HepG2 (cell line): Measurements from ENCODE around the gene MAML1. TPM values are rescaled to one million over a fixed set of nuclear protein-coding genes. Genes with fewer than 3 reads are reported as not detected.

Experiments
- AFF4 ChIP-seq: sonication (generic); formaldehyde crosslinking; IDR thresholded peaks from 2 replicates; pipeline ENCODE4 v1.4.0; 2020; ENCODE audit warnings: missing genetic modification reagents
- ARID3A ChIP-seq: IDR thresholded peaks from 2 replicates; pipeline ENCODE4 v1.6.1; 2012; ENCODE audit warnings: low read depth, low read length, improper control_type of control experiment
- CHCHD3 ChIP-seq: sonication (generic); formaldehyde crosslinking; IDR thresholded peaks from 2 replicates; pipeline ENCODE4 v1.8.0; 2022; ENCODE audit warnings: mild to moderate bottlenecking, missing genetic modification reagents, moderate library complexity
- DMTF1 ChIP-seq: sonication (generic); formaldehyde crosslinking; IDR thresholded peaks from 2 replicates; pipeline ENCODE4 v1.4.0; 2020; ENCODE audit warnings: mild to moderate bottlenecking, missing genetic modification reagents
- GPN1 ChIP-seq: sonication (generic); formaldehyde crosslinking; IDR thresholded peaks from 2 replicates; pipeline ENCODE4 v1.5.1; 2020; ENCODE audit warnings: missing genetic modification reagents, borderline replicate concordance
- HES4 ChIP-seq: sonication (generic); formaldehyde crosslinking; IDR thresholded peaks from 2 replicates; pipeline ENCODE4 v1.9.0; 2021; ENCODE audit warnings: mild to moderate bottlenecking, missing genetic modification reagents, borderline replicate concordance
- IKZF4 ChIP-seq: sonication (generic); formaldehyde crosslinking; IDR thresholded peaks from 2 replicates; pipeline ENCODE4 v1.5.1; 2020; ENCODE audit warnings: borderline replicate concordance, mild to moderate bottlenecking, low read depth, missing genetic modification reagents; ENCODE audit errors: not compliant biosample characterization
- KLF13 ChIP-seq: sonication (generic); formaldehyde crosslinking; IDR thresholded peaks from 2 replicates; pipeline ENCODE4 v1.4.0; 2020; ENCODE audit warnings: mild to moderate bottlenecking, missing genetic modification reagents
- MXD4 ChIP-seq: IDR thresholded peaks from 2 replicates; pipeline ENCODE4 v1.6.1; 2016; ENCODE audit warnings: mild to moderate bottlenecking, missing biosample characterization, missing genetic modification reagents
- RFX3 ChIP-seq: IDR thresholded peaks from 2 replicates; pipeline ENCODE4 v1.6.1; 2016; ENCODE audit warnings: missing biosample characterization, missing genetic modification reagents
- SMC3 ChIP-seq: IDR thresholded peaks from 2 replicates; pipeline ENCODE4 v1.6.1; 2011; ENCODE audit warnings: low read length, improper control_type of control experiment
- ZBTB44 ChIP-seq: sonication (generic); formaldehyde crosslinking; IDR thresholded peaks from 2 replicates; pipeline ENCODE4 v1.4.0; 2020; ENCODE audit warnings: missing genetic modification reagents
- ZFP91 ChIP-seq: sonication (generic); formaldehyde crosslinking; IDR thresholded peaks from 2 replicates; pipeline ENCODE4 v1.9.0; 2022; ENCODE audit warnings: missing genetic modification reagents, mild to moderate bottlenecking, borderline replicate concordance
- ZNF570 ChIP-seq: sonication (generic); formaldehyde crosslinking; IDR thresholded peaks from 2 replicates; pipeline ENCODE4 v1.4.0; 2020; ENCODE audit warnings: mild to moderate bottlenecking, missing genetic modification reagents, borderline replicate concordance
- polyA plus RNA-seq, 8 experiments: library from polyadenylated mRNA; depleted of rRNA in 3 of 8; stranded (reverse) in 7 of 8; unstranded in 1 of 8; fragments of >200 nt; fragmentation: Illumina TruSeq in 4 of 8; extraction: Trizol in 4 of 8; gene quantifications; 2 replicates each; pipeline versions ENCODE4 v1.2.1 to v1.2.3, GENCODE V29; 2011 to 2016; ENCODE audit warnings: low read depth in 4 of 8, missing spikeins in 1 of 8, mixed read lengths in 1 of 8; ENCODE audit not compliant: insufficient read depth in 1 of 8
- total RNA-seq, 5 experiments: library from RNA; depleted of rRNA; stranded (reverse); fragments of >200 nt; fragmentation: Illumina TruSeq; extraction: Trizol; gene quantifications; 2 replicates each; pipeline ENCODE4 v1.2.3, GENCODE V29; 2016; ENCODE audit warnings: low read depth in 1 of 5

Gene MAML1
- total and polyA plus RNA-seq, 2 of the 13 experiments (the other 11 are each of a cell fraction or from before 2014, with no cell fraction given): 10.0 to 10.8 TPM

GRCh38 chr5:179819296-179820126, 86.9 kb downstream of the MAML1 start (continued):
- no peak for TF ChIP-seq AFF4 (CRISPR knock-in tag)
- TF ChIP-seq ZFP91 (CRISPR knock-in tag): peak; percentile 39
- no peak for TF ChIP-seq ZBTB44 (CRISPR knock-in tag)
- TF ChIP-seq GPN1 (CRISPR knock-in tag): no peak
- TF ChIP-seq IKZF4 (CRISPR knock-in tag): no peak
- peak; percentile 18; the same call in 1 of the 2 replicates for TF ChIP-seq ZNF570
- TF ChIP-seq DMTF1 (CRISPR knock-in tag): no peak
- peak; percentile 96 for TF ChIP-seq MXD4 (CRISPR knock-in tag)
- no peak for TF ChIP-seq CHCHD3 (CRISPR knock-in tag)
- TF ChIP-seq ARID3A: no peak
- TF ChIP-seq HES4 (CRISPR knock-in tag): no peak
- TF ChIP-seq SMC3: no peak
- 0 out of 2 replicates have a peak, but pooled peaks have one; percentile 39 for TF ChIP-seq KLF13
- TF ChIP-seq RFX3 (CRISPR knock-in tag): no peak
